Measurements from ENCODE around the gene NLGN1.

Gene NLGN1

GRCh38 chr3:174243171-174243570 is 845.6 kb downstream of the NLGN1 start:
- no peak for DNase-seq

DNA sequence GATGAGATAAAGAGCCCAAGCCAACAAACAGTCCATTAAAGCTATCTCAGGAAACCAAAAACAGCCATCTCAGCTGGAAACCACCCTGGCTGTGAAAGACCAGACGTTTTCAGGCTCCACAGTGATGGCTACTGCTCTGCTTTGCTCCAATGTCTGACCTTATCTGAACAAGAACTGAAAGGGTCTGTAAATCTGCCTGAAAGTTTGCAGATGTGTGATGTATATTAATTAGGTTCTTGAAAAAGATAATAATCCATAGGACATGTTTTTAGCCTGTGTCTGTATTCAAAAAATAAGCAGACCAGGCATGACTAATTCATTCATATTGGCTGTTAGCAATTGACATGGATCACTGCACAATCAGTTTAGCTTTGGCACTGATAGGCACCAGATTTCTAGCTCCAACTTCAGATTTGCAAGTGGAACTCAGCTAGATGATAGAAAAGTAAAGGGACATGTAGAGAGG is 850.2 kb downstream of the NLGN1 start:
- DNase-seq = no peak

DNA sequence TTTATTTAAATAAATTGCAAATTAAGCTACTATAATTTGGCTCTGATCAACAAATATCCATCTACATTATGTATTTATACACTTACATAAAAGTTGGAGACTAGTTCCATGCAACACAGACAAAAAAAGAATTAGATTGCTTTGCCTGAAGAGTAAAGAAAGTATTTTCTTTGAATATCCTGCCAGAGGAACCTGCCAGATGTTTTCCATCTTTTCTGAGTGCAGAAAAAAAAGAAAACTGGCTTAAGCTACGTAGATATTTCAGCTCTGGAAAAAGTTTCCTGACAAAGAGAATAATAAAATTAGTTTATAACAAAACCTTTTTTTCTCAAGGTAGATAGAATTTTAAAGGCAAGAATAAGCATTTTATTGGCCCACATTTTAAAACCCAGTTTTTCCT is 854.1 kb downstream of the NLGN1 start:
- no peak for DNase-seq

- DNase-seq = no peak
These were observed 855.8 kb downstream of the NLGN1 start for GRCh38 chr3:174253196-174253823.

GRCh38 chr3:174253940-174254339 is 856.4 kb downstream of the NLGN1 start:
- DNase-seq = no peak

- no peak for DNase-seq
These were observed 857.9 kb downstream of the NLGN1 start for GRCh38 chr3:174255454-174255853.

- DNase-seq = no peak
These were observed 868.9 kb downstream of the NLGN1 start for GRCh38 chr3:174266476-174266875.

DNA sequence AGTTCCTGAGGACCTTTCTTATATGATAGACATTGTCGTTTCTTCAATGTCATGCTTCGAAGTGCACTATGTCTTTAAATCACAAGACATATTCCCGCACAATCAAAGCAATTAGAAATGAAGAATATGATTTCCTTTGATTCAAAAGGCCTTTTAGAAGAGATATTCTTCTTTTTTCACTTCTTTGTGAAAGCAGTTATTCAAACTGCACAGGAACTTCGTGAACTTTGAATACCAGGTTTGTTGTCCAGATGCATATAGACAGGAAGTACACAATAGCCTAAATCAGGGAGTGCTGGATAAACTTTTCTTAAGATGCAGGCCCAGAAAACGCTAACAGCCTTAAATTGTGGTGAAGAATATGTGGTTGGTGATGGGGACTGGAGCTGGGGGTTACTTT is 870.5 kb downstream of the NLGN1 start:
- DNase-seq = no peak

- DNase-seq = no peak
These were observed 871.0 kb downstream of the NLGN1 start for GRCh38 chr3:174268586-174268985.

DNA sequence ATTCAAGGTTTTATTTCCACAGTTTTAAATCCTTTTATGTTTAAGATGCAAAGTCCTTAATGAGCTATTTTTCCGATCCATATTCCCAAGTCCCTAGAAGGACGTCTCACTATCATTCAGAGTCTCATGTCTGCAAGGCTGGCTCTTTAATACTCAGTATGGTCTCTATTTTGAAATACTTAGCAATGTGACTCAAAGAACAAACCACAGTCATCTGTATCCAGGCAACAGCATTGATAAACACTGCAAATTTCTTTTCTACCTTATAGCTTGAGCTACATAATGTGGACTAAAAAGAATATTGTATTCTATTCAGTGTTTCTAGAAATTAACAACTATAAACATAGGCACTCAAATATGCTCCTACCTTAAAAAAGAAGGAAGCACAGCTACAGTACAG is 873.3 kb downstream of the NLGN1 start:
- DNase-seq = no peak

DNA sequence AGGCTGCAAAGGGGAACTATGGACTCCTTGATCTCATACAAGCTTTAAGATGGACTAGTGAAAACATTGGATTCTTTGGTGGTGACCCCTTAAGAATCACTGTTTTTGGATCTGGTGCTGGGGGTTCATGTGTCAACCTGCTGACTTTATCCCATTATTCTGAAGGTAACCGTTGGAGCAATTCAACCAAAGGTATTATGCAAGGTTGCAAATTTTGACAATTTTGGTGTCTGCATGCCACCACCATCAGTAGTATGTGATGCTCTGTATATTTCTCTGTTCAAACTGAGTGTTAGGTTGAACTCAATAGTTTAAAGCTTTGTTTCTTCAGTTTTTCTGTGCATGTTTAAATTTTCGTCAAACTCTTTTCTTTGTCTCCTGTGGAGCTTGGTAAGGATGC is 877.8 kb downstream of the NLGN1 start:
- DNase-seq = no peak

DNA sequence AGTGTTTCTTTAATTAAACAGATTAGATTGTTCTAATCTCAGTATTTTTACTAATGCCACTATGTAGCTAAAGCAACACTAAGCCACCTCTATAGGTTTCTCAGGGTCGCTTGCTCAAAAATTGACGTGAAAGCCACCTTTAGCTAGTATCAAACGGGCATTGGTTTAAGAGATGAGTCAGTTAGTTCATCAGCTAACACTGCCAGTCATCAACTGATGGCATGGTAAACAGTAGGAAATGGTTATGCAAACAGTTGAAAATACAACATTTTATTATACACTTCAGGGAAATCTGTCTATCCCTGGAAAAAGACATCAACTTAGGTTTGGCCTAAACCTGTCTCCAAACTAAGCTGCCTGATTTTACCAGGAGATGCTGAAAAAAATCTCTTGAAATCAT is 879.3 kb downstream of the NLGN1 start:
- no peak for DNase-seq

DNA sequence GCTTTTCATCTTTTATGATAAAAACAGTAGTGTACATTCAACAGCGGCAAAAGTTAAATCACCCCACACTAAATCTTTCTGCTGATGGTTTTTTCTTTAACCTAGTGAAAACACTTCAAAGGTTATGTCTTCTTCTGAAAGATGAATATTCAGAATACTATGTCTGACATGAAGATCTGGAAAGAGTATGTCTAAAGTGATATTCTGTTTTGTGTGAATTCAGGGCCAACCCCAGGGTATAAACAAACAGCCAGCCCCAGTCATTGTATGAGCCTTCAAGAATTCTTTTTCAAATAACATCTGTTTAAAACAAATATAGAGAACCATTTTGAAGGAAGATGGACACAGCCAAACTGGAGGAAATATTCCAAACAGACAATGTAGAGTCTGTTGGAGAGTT is 880.5 kb downstream of the NLGN1 start:
- DNase-seq = no peak

DNA sequence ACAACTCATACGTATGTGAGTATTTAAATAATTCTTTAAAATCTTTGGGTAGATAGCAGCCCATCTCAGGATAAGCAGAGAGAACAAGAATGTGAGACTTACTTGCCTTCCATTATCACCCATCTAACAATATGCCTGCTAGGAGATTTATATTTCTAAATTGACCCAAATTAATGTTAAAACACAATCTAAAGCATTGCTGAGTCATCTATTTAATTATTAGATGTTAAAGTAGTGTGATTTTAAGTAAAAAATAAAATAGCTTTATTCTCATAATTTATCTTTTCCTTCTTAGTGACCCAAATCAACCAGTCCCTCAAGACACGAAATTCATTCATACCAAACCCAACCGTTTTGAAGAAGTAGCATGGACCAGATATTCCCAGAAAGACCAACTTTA is 882.6 kb downstream of the NLGN1 start:
- no peak for DNase-seq

DNA sequence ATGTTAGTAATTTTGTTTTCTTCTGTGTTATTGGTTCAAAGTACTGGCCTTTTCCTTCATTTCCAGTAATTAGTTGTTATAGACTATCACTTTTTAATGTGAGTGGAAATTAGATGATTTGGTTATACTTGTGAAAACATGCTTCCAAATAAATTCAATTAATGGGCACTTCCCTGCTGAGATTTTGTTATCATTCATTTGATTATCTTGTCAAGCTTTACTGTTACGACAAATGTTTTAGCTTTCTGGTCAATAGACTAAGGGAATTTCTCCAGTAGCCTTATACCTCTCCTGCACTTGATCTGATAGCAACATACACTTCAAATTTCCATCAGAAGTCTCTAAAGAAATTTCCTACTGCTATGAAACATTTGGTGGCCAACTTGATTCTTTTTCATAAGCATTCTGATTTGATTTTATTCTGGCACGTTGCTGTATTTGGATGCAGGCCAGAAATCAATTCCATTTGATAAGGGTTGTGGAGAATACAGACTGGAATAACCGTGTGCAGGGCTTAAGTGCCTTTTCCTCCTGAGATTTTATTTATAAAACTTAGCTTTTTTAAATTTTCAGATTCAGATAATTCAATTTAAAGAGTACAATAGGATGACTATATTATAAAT is 887.8 kb downstream of the NLGN1 start:
- no peak for DNase-seq

DNA sequence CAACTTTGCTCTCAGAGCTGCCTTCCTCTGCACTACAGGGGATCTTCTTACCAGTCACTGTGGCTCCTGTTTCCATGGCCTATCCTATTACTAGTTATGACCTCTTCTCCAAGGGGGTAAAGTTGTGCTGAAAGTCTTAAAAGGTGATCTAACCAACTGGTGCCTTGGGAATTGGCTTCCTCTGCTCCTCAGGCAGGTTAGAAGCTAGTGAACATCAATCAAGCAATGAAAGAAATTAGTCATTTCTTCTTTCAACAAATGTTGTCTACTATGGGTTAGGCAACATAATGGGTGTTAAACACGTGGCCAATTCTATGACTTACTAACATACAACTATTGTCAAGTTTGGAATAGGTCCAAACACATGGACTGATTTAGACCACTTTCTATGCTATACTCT is 890.2 kb downstream of the NLGN1 start:
- DNase-seq = no peak

DNA sequence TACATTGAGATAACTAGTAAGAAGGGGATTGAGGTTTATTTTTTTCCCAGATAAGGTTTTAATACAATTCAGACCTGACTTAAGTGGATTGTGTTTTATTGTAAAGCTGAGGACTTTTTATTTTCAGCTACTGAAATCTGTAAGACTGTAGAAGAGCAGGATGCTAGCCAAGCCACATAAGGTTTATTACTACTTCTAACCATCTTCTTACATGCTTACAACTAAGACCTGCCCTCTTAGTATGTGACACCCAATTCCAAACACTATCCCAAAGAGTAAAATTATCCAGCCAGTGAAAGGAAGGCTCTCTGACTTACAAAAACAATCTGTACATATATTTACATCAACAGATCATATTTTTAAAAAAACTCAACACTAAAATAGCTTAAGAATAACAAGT is 897.1 kb downstream of the NLGN1 start:
- no peak for DNase-seq

DNA sequence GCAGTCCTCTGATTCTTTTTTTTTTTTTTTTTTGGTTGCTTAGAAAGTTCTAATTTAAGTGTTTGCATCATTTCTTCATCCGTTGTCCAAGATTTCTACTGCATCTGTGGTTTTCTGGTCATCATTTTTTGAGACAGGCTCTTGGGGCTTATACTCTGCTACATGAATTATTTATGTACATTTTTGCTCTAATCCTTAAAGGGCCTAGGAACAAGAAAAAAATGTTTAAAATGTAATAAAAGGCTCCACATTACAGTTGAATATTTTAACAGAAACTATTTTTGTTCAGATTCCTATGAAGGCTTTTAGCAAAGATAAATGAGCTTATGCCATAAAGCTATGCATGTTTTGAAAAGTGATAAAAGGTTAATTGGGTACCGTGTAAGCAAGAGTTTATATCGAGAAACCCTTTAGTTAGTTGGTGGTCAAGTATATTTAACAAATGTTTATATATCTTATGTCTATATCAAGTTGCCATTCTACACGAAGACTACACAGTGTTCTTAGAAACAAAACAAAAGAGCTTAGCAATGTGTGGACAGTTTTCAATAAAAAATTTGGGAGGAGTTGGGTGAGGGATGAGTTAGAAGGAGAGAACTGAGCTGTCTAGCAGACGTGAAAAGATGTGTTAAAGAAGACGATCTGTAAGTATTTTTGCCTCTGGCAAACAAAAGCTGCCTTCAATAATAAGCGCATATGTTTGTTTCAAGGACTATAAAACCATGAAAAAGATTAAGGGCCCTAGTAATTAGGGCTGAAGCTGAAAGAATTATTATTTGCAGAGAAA is 898.0 kb downstream of the NLGN1 start:
- no peak for DNase-seq

DNA sequence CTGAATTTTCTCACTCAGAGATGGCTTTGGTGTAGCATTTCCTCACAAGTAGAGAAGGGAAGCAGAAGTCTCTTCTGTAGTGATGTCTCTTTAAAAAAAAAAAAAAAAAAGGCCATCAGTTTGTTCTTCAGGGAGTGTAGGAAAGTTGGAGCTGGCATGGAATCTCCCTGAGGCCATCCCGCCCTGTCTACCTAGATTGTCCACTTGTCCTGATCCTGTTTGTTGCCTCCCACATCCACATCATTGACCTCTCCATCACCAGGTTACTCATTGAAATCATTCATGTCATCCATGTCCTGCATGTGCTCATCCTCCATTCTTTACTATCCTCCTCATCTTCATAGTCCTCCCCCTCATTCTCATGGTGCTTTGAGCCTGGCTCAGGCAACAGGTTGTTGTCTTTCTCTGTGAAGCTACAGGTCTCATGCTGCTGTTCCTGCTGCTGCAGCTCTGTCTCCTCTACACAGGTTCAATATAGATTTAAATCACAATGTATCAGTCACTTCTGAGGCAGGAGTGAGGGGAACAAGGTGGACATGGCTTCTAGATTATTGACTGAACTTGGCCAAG is 905.3 kb downstream of the NLGN1 start:
- DNase-seq = no peak

GRCh38 chr3:174303907-174304560 is 906.5 kb downstream of the NLGN1 start:
- no peak for DNase-seq

GRCh38 chr3:174308736-174309135 is 911.2 kb downstream of the NLGN1 start:
- no peak for DNase-seq

DNA sequence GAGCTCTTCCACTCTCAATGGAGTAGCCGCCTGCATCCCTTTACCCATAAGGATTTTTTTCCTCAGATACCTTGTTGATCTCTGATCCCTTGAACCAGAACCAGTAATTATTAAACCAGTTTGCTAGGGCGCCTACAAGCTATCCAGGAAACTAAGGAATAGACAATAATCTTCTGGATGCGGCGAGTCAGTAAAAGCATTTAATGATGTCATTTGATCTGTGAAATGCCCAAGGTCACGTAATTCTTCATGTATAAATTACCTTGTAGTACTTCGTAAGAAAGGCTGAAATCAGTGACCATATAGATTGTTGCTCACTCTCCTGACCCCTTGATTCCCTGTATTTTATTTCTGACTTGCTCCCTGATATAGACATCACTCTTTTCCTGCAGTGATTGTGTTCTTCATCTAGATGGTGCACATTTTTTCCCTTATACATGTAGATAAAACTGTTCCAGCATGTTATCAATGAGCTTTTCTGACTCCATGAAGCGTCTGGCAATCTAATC is 913.0 kb downstream of the NLGN1 start:
- no peak for DNase-seq

- no peak for DNase-seq
These were observed 917.7 kb downstream of the NLGN1 start for GRCh38 chr3:174315225-174315624.
